Adrenal gland (tissue), 12 donors: Measurements from ENCODE around the gene TXLNB. TPM values are rescaled to one million over a fixed set of nuclear protein-coding genes. Genes with fewer than 3 reads are reported as not detected.

Experiments
- DNase-seq, 7 donors: peaks; one replicate each; pipeline ENCODE4 v3.0.0-alpha.2; 2019 to 2020
- H3K27ac ChIP-seq, 5 donors: fragments of 200-600 bp; sonication (generic) in 4 of 5; 1 replicate in 3 of 5; 2 replicates in 2 of 5; pipeline versions ENCODE4 v1.5.1 to v1.8.0; 2016 to 2020; ENCODE audit warnings: mild to moderate bottlenecking in 1 of 5
- H3K27me3 ChIP-seq: fragments of 200-600 bp; 2 replicates; pipeline ENCODE4 v1.8.0; 2021
- H3K36me3 ChIP-seq, 2 donors: fragments of 200-600 bp; replicated peaks in 1 of 2; 1 replicate in 1 of 2; 2 replicates in 1 of 2; pipeline versions ENCODE4 v1.5.1 to v1.8.0; 2018 to 2022
- H3K4me1 ChIP-seq, 2 donors: fragments of 200-600 bp; replicated peaks in 1 of 2; 1 replicate in 1 of 2; 2 replicates in 1 of 2; pipeline versions ENCODE4 v1.5.1 to v1.8.0; 2018 to 2021
- H3K4me3 ChIP-seq, 4 donors: fragments of 200-600 bp; sonication (generic) in 3 of 4; one replicate each; pipeline ENCODE4 v1.5.1; 2016 to 2018
- H3K9me3 ChIP-seq, 3 donors: fragments of 200-600 bp; sonication (generic) in 1 of 3; replicated peaks in 1 of 3; 1 replicate in 2 of 3; 2 replicates in 1 of 3; pipeline versions ENCODE4 v1.5.1 to v1.8.0; 2016 to 2021
- CTCF ChIP-seq, 6 experiments: fragments of 450-650 bp in 4 of 6; fragments of 200-600 bp in 2 of 6; sonication (generic) in 1 of 6; IDR thresholded peaks; 1 replicate in 5 of 6; 2 replicates in 1 of 6; pipeline versions ENCODE4 v1.5.1 to v1.8.0; 2016 to 2021; ENCODE audit warnings: antibody characterized with exemption in 6 of 6, mild to moderate bottlenecking in 2 of 6, moderate library complexity in 1 of 6
- POLR2A ChIP-seq, 2 donors: fragments of 450-650 bp; IDR thresholded peaks; one replicate each; pipeline ENCODE4 v1.6.1; 2017; ENCODE audit warnings: antibody characterized with exemption in 2 of 2, mild to moderate bottlenecking in 2 of 2, moderate library complexity in 1 of 2
- WGBS, 4 donors: extraction: QIAGEN DNeasy Blood & Tissue Kit in 2 of 4; methylation state at CpG; one replicate each; pipeline versions ENCODE4 v1.1.5 to v1.1.7; 2013 to 2017; 5-methylcytosine and 5-hydroxymethylcytosine counted together
- intact Hi-C, 2 donors: fragments of 100-400 bp; cut with DNase I; formaldehyde crosslinking; loops; one replicate each; pipeline versions ENCODE4 v1.14.1 to v1.15.0; 2022 to 2023
- polyA plus RNA-seq, 3 donors: library from polyadenylated mRNA; stranded (reverse); fragments of 200-250 nt in 2 of 3; fragments of 350-450 nt in 1 of 3; fragmentation: Illumina TruSeq in 1 of 3; extraction: RNeasy Lipid Tissue Mini Kit (QIAGEN cat#74804) in 1 of 3; gene quantifications; one replicate each; pipeline ENCODE4 v1.2.3, GENCODE V29; 2013 to 2014
- total RNA-seq, 9 donors: library from RNA; depleted of rRNA in 4 of 9; stranded (reverse); fragments of >200 nt in 4 of 9; fragments of 120-200 nt in 1 of 9; fragmentation: NEBNext Ultra II Directional in 1 of 9; extraction: Animal tissue kit (Norgen Biotek cat#: 25700) in 1 of 9; gene quantifications; one replicate each; pipeline versions ENCODE4 v1.1.0 to v1.2.4, GENCODE V29; 2013 to 2023
- donor health status: healthy with polysubstance abuse.
- donor health status: Bipolar disorder and iron deficiency.
- donor health status: DM: yes; HTN: yes; CAD: no.
- donor health status: DM: no; HTN: no; CAD: no.
- donor health status: DM: no; HTN: no; CAD: no.
- donor health status: DM: yes; HTN: yes; CAD: no.

TXLNB gene
- total and polyA plus RNA-seq, 12 donors: 0.25 to 9.5 (median 2.2) TPM

GRCh38 chr6:139311831-139312230 is 20.0 kb upstream of the TXLNB start:
- H3K4me1 ChIP-seq: peaks cover 0 to 9% of the 10 kb centered on the region in 2 donors
- no peak overlapping the region for H3K4me3 ChIP-seq
- intact Hi-C loops: no loop called here
- H3K27ac ChIP-seq: no peak overlapping the region
- H3K9me3 ChIP-seq: no peaks in the 10 kb centered on the region
- 92 to 97% (median 94%) methylated on average over 2 of the region's 2 CpGs for WGBS, 4 donors
- TF ChIP-seq POLR2A (IDR thresholded peaks at IDR 0.05) (no peak), CTCF (IDR thresholded peaks at IDR 0.05) (no peak)
- no peaks in the 10 kb centered on the region for H3K27me3 ChIP-seq
- no peaks in the 10 kb centered on the region for H3K36me3 ChIP-seq
- DNase-seq: no peak

GRCh38 chr6:139308936-139309603 is 17.3 kb upstream of the TXLNB start:
- Histone ChIP-seq H3K36me3 (no peaks in the 10 kb centered on the region), H3K4me3 (no peak overlapping the region), H3K27ac (peak overlapping the region in 2 of 5 donors; percentile 15 to 59), H3K4me1 (peaks cover 0 to 9% of the 10 kb centered on the region in 2 donors), H3K9me3 (no peaks in the 10 kb centered on the region), H3K27me3 (no peaks in the 10 kb centered on the region)
- no peak for TF ChIP-seq POLR2A (IDR thresholded peaks at IDR 0.05)
- TF ChIP-seq CTCF (IDR thresholded peaks at IDR 0.05): no peak
- intact Hi-C loops: no loop called here
- WGBS, 4 donors: 91 to 97% (median 96%) methylated on average over 2 of the region's 2 CpGs
- peak in 6 of 7 donors; percentile 25 to 64 (median 49) for DNase-seq

- no peaks in the 10 kb centered on the region for H3K27me3 ChIP-seq
- WGBS, 4 donors: 73 to 84% (median 79%) methylated on average over 5 of the region's 5 CpGs
- H3K4me3 ChIP-seq: no peak overlapping the region
- H3K27ac ChIP-seq: peak overlapping the region in 2 of 5 donors; percentile 7 to 59
- H3K9me3 ChIP-seq: no peaks in the 10 kb centered on the region
- TF ChIP-seq CTCF (IDR thresholded peaks at IDR 0.05): no peak
- TF ChIP-seq POLR2A (IDR thresholded peaks at IDR 0.05): no peak
- no peak for DNase-seq
- intact Hi-C loops: no loop called here
- H3K4me1 ChIP-seq: peaks cover 0 to 9% of the 10 kb centered on the region in 2 donors
- no peaks in the 10 kb centered on the region for H3K36me3 ChIP-seq
Observed at GRCh38 chr6:139308286-139308916, 16.6 kb upstream of the TXLNB start.

GRCh38 chr6:139306291-139306981 is 14.6 kb upstream of the TXLNB start:
- Histone ChIP-seq H3K4me3 (no peak overlapping the region), H3K27ac (no peak overlapping the region), H3K27me3 (no peaks in the 10 kb centered on the region), H3K4me1 (peaks cover 0 to 9% of the 10 kb centered on the region in 2 donors), H3K9me3 (no peaks in the 10 kb centered on the region), H3K36me3 (no peaks in the 10 kb centered on the region)
- TF ChIP-seq POLR2A (IDR thresholded peaks at IDR 0.05) (no peak), CTCF (IDR thresholded peaks at IDR 0.05) (no peak)
- WGBS, 4 donors: 51 to 59% (median 56%) methylated on average over 3 of the region's 3 CpGs
- intact Hi-C loops: no loop called here
- no peak for DNase-seq
